Measurements from ENCODE around the gene VIPR2. TPM values are rescaled to one million over a fixed set of nuclear protein-coding genes. Genes with fewer than 3 reads are reported as not detected.

The VIPR2 gene
- total and polyA plus RNA-seq, 2 donors from 2014 or later, result 0.91 to 1.3 TPM

GRCh38 chr7:159009951-159010350, 134.7 kb downstream of the VIPR2 start:
- H3K4me1 ChIP-seq (ENCODE audit: control insufficient read depth in 2 of 3, insufficient read depth in 2 of 3, low read depth in 1 of 3, low read length in 3 of 3), result peaks cover 0 to 14% (median 12%) of the 10 kb centered on the region in 3 donors
- H3K9ac ChIP-seq (ENCODE audit: low read length in 3 of 3), result no peak overlapping the region
- no peak for TF ChIP-seq CTCF (IDR thresholded peaks at IDR 0.05; ENCODE audit: borderline replicate concordance, extremely low read depth, insufficient read depth)
- no peaks in the 10 kb centered on the region for H3K27me3 ChIP-seq (ENCODE audit: control insufficient read depth, insufficient read depth, low read length)
- H3K4me3 ChIP-seq (ENCODE audit: low read length in 3 of 3), result no peak overlapping the region
- H3K36me3 ChIP-seq (ENCODE audit: control insufficient read depth in 2 of 3, insufficient read depth in 3 of 3, low read length in 3 of 3), result no peaks in the 10 kb centered on the region
- DNase-seq, result no peak
- H3K27ac ChIP-seq (ENCODE audit: low read depth in 2 of 2, low read length in 2 of 2), result no peak overlapping the region
- FAIRE-seq, result no peak
- H3K9me3 ChIP-seq (ENCODE audit: control insufficient read depth in 2 of 3, insufficient read depth in 1 of 3, low read length in 3 of 3), result no peaks in the 10 kb centered on the region
- intact Hi-C loops (cut with DNase I), result no loop called here

- Histone ChIP-seq H3K27me3 (ENCODE audit: control insufficient read depth, insufficient read depth, low read length) (no peaks in the 10 kb centered on the region), H3K4me1 (ENCODE audit: control insufficient read depth in 2 of 3, insufficient read depth in 2 of 3, low read depth in 1 of 3, low read length in 3 of 3) (peaks cover 0 to 14% (median 8%) of the 10 kb centered on the region in 3 donors), H3K4me3 (ENCODE audit: low read length in 3 of 3) (no peak overlapping the region), H3K27ac (ENCODE audit: low read depth in 2 of 2, low read length in 2 of 2) (no peak overlapping the region), H3K36me3 (ENCODE audit: control insufficient read depth in 2 of 3, insufficient read depth in 3 of 3, low read length in 3 of 3) (no peaks in the 10 kb centered on the region), H3K9me3 (ENCODE audit: control insufficient read depth in 2 of 3, insufficient read depth in 1 of 3, low read length in 3 of 3) (no peaks in the 10 kb centered on the region), H3K9ac (ENCODE audit: low read length in 3 of 3) (no peak overlapping the region)
- DNase-seq, result peak in 1 of 5 donors; percentile 73
- no peak for FAIRE-seq
- intact Hi-C loops (cut with DNase I), result no loop called here
- no peak for TF ChIP-seq CTCF (IDR thresholded peaks at IDR 0.05; ENCODE audit: borderline replicate concordance, extremely low read depth, insufficient read depth)
Measured at GRCh38 chr7:159008417-159008816, 136.2 kb downstream of the VIPR2 start.

- intact Hi-C loops (cut with DNase I), result no loop called here
- no peak overlapping the region for H3K9ac ChIP-seq (ENCODE audit: low read length in 3 of 3)
- H3K4me3 ChIP-seq (ENCODE audit: low read length in 3 of 3), result no peak overlapping the region
- no peaks in the 10 kb centered on the region for H3K36me3 ChIP-seq (ENCODE audit: control insufficient read depth in 2 of 3, insufficient read depth in 3 of 3, low read length in 3 of 3)
- DNase-seq (peak in 2 of 5 donors; percentile 59 to 70), FAIRE-seq (no peak)
- H3K27me3 ChIP-seq (ENCODE audit: control insufficient read depth, insufficient read depth, low read length), result no peaks in the 10 kb centered on the region
- H3K9me3 ChIP-seq (ENCODE audit: control insufficient read depth in 2 of 3, insufficient read depth in 1 of 3, low read length in 3 of 3), result no peaks in the 10 kb centered on the region
- H3K4me1 ChIP-seq (ENCODE audit: control insufficient read depth in 2 of 3, insufficient read depth in 2 of 3, low read depth in 1 of 3, low read length in 3 of 3), result peaks cover 0 to 13% (median 8%) of the 10 kb centered on the region in 3 donors
- H3K27ac ChIP-seq (ENCODE audit: low read depth in 2 of 2, low read length in 2 of 2), result no peak overlapping the region
- TF ChIP-seq CTCF (IDR thresholded peaks at IDR 0.05; ENCODE audit: borderline replicate concordance, extremely low read depth, insufficient read depth), result no peak
Measured at GRCh38 chr7:159007996-159008389, 136.7 kb downstream of the VIPR2 start.

Measured in kidney (tissue), 14 donors.